Measurements from ENCODE around the gene STAMBPL1.
A peak's percentile ranks its signal among the peaks of the same experiment; 100 is the strongest.
"Not testable (repeated sequence)": the region's sequence is repeated elsewhere in the genome, so short reads cannot be mapped to it uniquely, and the experiment has no call there.

The STAMBPL1 gene

DNA sequence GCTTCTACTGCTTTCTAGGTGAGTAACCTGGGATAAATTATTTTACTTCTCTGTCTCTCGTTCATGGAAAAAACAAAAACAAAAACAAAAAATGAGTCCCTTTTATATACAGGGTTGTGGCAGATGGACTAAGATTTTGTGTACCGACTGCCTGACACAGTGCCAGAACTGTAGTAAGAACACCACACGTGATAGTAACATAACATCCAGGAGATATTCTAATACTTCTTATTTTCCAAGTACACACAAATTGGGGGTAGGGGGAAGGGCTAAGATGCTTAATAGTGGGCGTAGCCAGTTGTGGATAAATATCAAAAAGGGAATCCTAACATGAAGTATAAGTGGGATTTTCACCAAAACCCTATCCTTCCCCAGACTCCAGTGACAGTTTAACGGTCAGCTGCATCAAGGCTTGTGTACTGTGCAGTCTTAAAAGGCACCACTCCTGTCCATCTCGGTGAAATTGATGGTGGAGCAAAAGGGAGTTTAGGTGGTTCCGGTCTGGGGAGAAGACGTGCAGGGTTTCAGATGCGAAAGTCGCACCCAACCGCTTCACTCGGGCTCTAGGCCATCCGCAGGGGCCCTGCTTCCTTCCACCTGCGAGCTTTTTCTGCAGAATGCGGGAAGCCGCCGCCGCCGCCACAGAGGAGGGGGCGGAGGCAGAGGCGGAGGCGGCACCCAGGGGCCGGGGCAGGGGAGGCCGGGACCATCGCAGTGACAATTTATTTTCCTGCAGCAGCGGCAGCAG lies at the start of gene STAMBPL1:
TSS of gene STAMBPL1 (plus strand) at position 712 of the 748 bp plus-strand sequence. CDS start 21,464 bp downstream, outside the sequence.
- peak; percentile 75 for DNase-seq (ENCODE audit: low spot score)

DNA sequence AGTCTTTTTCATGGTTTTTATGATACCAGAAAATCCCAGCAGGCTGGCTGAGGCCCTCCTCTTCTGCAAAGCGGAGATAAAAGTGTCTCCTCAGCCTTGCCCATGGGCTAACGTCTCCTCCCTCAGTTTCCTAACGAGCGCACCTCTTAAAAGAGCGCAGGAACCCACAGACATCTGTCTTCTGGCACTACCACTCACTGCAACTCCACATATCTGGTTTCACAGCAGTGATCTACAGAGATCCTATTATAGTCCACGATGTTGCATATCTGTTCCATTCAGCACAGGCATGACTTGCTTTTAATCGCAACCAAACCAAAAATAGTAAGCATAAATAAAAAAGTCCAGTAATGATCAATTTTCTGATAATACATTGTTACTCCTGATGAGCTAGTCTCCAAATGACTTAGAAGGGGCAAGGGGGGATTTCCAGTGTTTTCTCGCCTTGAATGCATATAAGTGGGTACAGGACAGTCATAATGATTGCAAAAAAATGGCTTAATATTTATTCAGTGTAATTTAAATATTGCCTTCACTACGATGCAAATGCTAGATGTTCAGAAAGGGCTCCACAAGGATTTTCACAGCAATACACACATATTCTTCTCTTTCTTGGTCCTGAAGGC lies 49.3 kb upstream of the STAMBPL1 start:
- DNase-seq (ENCODE audit: low spot score), result no peak

DNA sequence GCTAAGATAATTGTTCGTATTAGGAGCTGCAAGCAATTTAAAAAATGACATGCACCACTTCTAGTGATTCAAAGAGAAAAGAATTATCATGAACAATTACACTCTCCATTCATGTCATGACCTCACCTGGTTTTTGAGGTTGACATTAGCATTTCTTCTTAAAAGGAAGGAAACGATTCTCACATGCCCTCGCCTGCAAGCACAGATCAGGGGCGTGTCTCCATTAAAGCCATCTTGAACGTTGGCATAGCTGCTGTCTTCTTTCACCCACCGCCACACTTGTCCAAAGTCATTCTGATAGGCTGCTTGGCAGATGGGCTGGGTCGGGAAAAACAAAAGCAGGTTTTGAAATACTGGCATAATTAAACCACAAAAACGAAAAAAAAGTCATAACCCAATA lies 48.3 kb upstream of the STAMBPL1 start:
- peak; percentile 58 for DNase-seq (ENCODE audit: low spot score)

DNA sequence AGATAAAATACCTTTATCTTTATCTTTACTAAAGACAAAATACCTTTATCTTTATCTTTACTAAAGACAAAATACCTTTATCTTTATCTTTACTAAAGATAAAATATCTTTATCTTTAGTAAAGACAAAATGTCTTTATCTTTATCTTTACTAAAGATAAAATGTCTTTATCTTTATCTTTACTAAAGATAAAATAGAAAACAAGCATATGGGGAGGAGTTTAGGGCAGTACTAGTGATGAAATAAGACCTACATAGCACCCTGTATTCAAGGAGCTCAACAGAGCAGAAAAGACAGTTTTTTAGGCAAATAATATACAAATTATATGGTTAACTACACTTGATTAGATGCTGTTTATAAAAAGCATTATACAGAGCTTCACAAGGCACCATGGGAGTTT lies 47.7 kb upstream of the STAMBPL1 start:
- DNase-seq (ENCODE audit: low spot score), result no peak

DNA sequence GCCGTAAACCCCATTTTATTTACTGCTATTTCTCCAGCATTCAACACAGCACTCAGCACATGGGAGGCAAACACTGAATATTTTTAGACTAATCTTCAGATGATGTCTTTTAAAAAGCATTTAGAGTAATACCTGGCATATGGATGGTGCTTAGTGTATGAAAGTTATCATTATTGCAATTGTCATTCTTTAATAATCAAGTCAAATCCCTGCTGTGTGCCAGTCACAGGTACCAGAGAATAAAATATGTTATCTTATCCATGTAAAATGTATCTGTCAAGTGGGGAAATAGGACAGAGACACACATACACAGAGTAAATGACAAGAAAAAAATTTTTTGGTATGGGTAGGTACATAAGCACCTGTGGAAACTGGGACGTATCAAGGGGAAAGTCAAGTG lies 46.9 kb upstream of the STAMBPL1 start:
- no peak for DNase-seq (ENCODE audit: low spot score)

DNA sequence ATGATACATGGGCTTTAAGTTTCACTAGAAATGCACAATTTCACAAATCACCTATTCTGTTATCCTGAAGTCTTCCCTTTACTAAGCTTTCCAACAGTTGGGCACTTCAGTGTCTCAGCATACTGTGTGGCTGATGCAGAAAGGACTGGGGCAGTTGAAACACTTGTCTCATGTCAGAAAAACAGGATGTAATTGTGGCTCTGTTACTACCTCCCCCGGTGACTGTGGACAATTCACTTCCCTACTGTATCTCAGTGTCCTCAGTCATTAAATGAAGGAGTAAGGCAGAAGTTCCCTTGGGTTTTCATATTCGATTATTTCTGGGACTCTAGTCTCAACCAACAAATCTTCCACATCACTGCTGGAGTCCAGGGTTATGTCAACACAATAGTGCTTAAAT lies 46.3 kb upstream of the STAMBPL1 start:
- peak; percentile 12 for DNase-seq (ENCODE audit: low spot score)

DNA sequence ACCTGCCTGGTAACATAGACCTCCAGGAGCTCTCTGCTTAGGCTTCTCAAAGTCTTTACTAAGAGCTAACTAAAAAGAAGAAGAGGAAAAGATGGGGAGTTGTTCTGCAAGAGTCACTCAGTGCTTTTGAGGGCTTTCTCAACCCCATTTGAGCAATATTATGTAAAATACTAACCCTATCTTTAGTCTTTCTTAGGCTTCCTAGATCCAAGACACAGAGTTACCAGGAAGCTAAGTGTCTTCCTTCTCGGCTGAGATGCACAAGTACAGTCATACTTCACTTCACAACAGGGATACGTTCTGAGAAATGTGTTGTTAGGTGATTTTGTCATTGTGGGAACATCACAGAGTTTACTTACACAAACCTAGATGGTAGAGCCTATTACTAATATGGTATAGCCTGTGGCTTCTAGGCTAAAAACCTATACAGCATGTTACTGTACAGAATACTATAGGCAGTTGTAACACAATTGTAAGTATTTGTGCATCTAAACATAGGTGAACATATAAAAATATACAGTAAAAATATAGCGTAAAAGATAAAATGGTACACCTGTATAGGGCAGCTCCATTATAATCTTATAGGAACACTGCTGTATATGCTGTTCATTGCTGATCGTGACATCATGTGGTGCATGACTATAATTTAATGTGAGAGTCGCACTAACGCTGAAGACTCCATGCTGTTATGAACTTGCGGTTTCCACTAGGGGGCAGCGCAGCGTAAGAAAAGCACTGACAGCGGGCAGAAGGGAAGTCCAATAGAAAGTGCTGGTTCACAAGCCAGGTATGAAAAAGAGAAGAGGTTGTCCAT lies 44.7 kb upstream of the STAMBPL1 start:
- peak; percentile 87 for DNase-seq (ENCODE audit: low spot score)

DNA sequence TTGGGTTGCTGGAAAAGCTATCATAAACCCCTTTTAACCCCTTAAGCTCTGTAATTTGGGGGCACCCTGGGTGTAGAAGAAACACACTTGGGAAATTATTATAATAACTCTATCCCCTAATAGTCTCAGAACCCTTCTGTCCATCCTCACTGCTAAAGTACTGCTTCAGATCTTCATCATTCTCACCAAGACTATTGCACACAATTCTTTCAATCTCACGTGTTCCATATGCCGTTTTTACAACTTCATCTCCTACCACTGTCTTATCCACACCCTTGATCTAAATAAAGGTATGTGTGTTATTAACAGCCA lies 44.2 kb upstream of the STAMBPL1 start:
- no peak for DNase-seq (ENCODE audit: low spot score)

DNA sequence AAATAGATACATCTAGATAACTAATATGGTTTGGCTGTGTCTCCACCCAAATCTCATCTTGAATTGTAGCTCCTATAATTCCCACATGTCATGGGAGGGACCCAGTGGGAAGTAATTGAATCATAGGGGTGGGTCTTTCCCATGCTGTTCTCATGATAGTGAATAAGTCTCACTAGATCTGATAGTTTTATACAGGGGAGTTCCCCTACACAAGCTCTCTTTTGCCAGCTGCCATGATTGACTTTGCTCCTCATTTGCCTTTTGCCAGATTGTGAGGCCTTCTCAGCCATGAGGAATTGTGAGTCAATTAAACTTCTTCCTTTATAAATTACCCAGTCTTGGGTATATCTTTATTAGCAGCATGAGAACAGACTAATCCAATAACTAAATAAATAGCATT lies 42.4 kb upstream of the STAMBPL1 start:
- not testable (repeated sequence) for DNase-seq (ENCODE audit: low spot score)

DNA sequence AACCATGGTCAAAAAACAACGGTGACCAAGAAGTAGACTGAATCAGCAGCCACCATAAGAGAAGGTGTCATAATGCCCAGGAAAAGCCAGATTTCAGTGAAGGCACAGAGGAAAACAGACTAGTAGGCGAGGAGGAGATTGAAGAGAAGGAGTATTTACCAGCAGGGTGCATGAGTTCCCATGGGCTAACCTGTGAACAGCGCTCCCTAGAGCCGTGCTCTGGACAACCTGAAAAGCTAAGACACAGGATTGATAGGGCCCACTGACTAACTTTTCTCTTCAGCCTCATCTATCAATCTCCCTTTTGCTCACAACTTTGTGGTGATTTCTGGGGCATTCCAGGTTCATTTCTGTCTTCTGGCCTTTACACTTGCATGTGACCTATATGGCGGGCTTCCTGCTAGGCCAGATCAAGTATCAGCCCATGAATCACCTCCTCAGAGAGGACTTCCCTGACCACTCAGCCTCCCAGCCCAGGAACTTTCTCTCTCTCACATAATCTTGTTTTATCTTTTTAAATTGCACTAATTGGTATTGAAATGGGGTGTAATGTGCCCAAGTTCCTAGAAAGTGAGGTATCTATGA lies 41.2 kb upstream of the STAMBPL1 start:
- no peak for DNase-seq (ENCODE audit: low spot score)

DNA sequence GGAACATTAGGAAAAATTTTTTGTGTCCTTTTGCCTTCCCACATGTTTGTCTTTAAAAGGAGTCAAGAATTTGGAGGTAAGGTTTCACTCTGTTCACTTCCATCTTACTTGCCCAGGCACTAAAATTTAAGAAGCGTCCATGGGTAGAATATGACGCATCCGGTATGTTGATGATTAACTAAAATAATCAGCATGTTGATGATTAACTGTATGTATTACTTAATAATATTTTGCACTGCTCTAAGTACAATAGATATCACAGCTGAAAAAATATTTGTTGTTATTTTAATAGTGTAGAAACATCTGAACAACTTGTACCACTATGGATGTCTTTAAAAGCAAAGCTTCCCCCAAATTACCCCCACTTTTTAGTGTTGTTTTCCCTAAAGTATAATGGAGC lies 39.9 kb upstream of the STAMBPL1 start:
- DNase-seq (ENCODE audit: low spot score), result no peak

DNA sequence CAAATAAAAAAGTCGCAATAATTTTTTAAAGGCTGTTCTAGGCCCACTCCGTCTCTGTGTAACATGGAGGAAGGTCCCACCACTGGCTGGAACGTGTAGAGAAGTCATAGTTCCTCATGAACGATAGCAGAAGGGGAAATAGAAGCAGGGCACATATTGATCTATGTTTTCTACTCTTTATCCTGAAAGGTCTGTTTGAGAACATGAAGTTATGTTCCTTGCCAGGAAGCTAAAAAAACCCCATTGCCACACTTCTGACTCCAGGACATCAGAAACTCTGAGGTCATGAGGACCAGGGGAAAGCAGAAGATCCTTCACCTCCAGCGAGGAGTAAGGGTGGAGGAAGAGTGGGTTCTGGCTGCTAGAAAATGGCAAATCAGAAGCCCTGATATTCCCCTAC lies 39.2 kb upstream of the STAMBPL1 start:
- DNase-seq (ENCODE audit: low spot score), result no peak

DNA sequence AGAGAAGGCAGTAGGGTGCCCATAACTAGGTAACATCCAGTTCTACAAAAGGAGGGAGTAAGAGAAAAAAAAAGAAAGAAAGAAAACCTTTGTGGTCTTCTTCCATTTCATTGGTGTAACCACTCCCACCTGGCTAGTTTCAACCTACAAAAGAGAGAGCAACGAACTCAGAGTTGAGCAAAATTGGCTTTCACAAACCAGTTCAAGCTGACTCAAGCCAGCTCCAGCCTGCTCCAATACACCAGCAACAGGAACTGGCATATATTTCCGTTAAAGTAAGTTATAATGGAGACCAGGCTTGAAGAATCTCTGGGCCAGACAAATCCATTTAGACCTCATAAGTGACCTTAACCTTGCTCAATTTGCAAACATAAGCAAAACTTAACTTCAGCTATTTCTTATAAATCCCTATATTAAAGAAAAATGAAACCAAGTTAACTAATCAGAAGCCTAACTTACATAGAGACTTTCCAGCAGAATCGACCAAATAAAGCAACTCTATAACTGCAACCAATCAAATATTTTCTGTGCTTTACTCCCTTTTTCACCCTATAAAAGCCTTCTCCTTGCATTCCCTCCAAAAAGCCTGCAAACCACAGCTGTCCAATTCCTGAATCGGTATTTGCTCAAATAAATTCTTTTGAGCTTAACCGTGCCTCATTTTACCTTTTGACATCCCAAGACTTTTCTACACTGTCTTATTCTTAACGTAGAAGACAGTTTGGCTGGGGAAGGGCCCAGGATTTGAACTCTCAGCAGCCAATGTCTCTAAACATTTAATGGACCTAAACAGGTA lies 38.5 kb upstream of the STAMBPL1 start:
- DNase-seq (ENCODE audit: low spot score), result no peak

DNA sequence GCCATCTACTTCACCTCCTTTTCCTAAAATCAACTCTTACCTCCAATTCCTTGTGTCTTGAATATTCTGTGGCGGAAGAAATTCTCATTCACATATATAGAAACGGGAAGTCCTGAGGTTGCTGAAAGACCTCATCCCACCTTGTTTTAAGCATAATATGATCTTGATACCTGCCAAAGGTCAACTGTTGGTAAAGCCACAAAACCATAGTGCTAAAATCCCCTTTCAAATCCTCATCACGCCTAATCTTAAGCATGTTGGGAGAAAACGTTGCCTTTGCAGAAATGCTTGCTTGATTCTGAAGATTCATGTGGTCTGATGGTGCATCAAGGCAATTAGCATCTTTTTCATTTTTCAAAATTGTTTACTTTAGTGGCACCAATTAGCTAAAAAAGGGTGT lies 36.9 kb upstream of the STAMBPL1 start:
- no peak for DNase-seq (ENCODE audit: low spot score)

DNA sequence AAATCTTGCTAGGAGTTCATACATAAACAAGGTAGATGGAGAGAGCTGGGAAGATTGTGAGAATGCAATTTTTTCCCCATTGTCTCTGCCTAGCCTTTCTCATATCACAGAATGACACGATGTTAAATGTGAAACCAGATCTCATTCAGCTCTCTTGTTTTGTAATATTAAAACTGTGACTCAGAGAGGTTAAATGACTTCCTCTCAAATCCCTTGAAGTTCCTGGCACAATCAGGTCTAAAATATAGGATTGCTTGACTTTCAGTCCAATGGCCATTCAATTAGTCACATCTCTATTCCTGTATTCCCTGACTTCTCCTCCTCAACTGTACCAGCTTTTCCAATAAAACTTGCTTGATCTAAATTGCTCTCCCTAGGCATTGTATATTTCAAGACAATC lies 31.5 kb upstream of the STAMBPL1 start:
- no peak for DNase-seq (ENCODE audit: low spot score)

DNA sequence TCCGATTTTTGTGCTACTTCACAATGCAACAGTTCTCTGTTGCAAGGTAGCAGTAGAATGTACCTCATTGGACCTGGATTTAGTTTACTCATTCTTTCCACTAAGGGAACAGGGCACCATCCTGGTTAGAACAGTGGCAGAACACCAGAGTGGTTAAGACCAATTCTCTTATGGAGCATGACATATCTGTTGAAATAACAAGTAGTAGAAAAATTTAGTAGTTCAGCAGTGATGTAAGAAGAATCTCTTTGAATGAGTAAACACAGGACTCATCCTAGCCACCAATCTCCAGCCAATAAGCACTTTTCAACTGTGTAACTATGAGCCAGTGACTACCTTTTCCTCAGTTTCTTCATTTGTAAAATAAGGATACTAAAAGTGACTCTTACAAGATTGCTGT lies 30.8 kb upstream of the STAMBPL1 start:
- DNase-seq (ENCODE audit: low spot score), result no peak

DNA sequence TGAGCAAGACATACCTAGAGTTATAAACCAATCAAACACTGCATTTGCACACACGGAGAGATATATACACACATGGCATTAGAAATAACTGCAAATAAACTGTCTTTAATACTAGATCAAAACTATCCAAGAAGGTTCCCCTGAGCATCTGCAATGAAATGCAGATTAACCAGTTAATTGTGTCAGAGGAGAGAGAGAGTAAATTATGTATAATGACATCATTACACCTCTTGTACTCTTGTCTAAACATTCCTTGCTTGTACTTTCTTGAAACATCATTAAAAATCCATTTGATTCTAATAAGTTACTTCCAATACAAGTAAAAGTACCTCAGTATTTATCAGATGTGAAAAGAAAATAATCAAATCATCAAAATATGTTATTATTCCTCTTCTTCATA lies 29.3 kb upstream of the STAMBPL1 start:
- no peak for DNase-seq (ENCODE audit: low spot score)

DNA sequence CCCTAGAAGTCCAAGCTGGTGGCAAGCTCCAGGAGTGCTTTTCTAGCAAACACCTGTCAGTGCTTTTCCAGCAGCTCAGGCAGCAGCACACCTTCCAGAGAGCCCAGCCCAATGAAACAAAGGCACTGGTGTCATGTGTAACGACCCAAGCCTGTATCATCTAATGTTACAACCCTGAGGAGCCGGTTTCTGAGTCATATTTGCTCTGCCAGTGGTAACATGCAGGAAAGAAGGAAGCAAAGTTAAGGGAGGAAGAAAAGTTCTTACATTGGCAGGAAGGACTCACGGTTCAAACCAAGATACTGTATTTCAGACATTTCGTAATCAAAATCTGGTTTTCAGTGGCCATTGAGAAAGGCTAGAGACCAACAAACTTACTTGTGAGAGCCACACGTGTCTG lies 28.3 kb upstream of the STAMBPL1 start, which contains the start of gene ANKRD22:
TSS of gene ANKRD22 (minus strand) at position 139 of the 400 bp plus-strand sequence. CDS start 237 bp downstream, outside the sequence.
- no peak for DNase-seq (ENCODE audit: low spot score)

DNA sequence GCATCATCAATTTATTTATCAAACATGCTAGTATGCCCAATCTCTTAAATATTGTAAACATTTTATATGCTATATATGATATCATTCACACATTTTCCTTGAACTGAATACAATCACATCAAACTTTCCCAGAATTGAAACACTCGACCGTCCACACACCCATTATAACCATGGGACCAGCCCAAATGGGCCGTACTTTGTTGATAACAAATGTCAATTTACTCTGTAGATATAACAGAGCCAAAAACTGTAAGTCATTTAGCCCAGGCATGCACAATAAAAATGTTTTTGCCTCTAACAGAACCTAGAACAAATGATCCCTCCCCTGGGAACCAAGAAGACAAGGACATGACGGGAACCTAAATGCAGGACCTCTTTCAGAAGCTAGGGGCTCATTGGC lies 27.7 kb upstream of the STAMBPL1 start:
- DNase-seq (ENCODE audit: low spot score), result no peak

DNA sequence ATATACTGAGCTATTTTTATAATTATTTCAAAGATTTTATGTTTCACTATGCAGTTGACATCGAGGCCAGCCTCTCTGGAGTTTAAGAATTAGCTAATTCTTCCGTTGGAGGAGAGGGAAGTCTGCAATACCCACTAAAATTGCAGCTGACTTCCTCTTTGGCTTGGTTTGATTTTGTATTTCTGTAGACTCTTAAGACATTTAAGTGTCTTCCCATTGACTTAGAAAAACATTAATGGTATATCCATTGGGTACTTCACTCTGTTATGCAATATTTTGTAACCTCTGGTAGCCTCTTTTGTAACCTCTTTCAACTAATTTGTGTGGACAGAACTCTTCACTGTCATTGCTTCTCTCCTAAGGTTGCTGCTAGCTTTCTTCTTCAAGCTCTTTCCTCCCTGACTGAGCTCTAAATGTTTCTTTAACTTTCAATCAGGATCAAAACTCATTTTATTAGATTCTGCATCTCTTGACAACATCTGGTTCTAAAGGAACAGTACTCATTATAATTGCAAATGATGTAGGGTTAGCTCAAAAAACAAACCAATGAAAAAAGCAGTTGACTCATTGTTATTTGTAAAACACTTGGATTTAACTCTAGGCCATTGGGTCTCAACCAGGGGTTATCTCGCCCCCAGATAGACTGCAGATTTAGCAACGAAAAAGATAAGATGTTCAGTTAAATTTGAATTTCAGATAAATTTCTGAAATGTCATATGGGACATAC lies 26.7 kb upstream of the STAMBPL1 start:
- no peak for DNase-seq (ENCODE audit: low spot score)

DNA sequence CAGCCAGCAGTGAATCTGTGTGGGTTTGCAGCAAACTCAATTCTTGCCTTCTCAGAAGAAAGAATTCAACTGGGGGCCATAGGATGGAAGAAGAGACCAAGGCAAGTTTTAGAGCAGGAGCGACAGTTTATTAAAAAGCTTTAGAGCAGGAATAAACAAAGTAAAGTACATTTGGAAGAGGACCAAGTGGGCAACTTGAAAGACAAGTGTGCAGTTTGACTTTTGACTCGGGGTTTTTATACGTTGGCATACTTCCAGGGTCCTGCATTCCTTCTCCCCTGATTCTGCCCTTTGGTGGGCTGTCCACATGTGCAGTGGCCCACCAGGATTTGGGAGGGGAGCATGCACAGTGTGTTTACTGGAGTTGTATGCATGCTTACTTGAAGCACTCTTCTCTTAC lies 25.4 kb upstream of the STAMBPL1 start:
- DNase-seq (ENCODE audit: low spot score), result no peak

Data from CD4-positive, alpha-beta T cell treated with Interleukin-6 at 100 ng/mL for 8 hours (primary cell).